LNCaP clone FGC (cell line): ENCODE measurements around the gene SLC4A8.
"Not testable (repeated sequence)": the region's sequence is repeated elsewhere in the genome, so short reads cannot be mapped to it uniquely, and the experiment has no call there.

Experiments
- DNase-seq: peaks from one replicate; pipeline ENCODE4 v3.0.0-alpha.2; 2011; ENCODE audit warnings: low read depth
- H3K4me3 ChIP-seq: 2 replicates; pipeline ENCODE4 v1.5.1; 2011; ENCODE audit warnings: mild to moderate bottlenecking, low read depth, low read length, control low read depth
- TF ChIP-seq, protein P1 (sequence below): IDR thresholded peaks from 2 replicates; pipeline ENCODE4 v1.5.1; 2012; ENCODE audit warnings: mild to moderate bottlenecking; ENCODE audit not compliant: control insufficient read depth, insufficient read depth; ENCODE audit errors: extremely low read depth

The SLC4A8 gene

GRCh38 chr12:51504851-51505250, 80.2 kb downstream of the SLC4A8 start:
- H3K4me3 ChIP-seq = no peak overlapping the region
- TF ChIP-seq, protein P1, sequence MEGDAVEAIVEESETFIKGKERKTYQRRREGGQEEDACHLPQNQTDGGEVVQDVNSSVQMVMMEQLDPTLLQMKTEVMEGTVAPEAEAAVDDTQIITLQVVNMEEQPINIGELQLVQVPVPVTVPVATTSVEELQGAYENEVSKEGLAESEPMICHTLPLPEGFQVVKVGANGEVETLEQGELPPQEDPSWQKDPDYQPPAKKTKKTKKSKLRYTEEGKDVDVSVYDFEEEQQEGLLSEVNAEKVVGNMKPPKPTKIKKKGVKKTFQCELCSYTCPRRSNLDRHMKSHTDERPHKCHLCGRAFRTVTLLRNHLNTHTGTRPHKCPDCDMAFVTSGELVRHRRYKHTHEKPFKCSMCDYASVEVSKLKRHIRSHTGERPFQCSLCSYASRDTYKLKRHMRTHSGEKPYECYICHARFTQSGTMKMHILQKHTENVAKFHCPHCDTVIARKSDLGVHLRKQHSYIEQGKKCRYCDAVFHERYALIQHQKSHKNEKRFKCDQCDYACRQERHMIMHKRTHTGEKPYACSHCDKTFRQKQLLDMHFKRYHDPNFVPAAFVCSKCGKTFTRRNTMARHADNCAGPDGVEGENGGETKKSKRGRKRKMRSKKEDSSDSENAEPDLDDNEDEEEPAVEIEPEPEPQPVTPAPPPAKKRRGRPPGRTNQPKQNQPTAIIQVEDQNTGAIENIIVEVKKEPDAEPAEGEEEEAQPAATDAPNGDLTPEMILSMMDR = no peak
- DNase-seq = no peak

- no peak for DNase-seq
- TF ChIP-seq, protein P1 = no peak
- H3K4me3 ChIP-seq = no peak overlapping the region
These were observed 80.9 kb downstream of the SLC4A8 start for GRCh38 chr12:51505360-51506105.

DNA sequence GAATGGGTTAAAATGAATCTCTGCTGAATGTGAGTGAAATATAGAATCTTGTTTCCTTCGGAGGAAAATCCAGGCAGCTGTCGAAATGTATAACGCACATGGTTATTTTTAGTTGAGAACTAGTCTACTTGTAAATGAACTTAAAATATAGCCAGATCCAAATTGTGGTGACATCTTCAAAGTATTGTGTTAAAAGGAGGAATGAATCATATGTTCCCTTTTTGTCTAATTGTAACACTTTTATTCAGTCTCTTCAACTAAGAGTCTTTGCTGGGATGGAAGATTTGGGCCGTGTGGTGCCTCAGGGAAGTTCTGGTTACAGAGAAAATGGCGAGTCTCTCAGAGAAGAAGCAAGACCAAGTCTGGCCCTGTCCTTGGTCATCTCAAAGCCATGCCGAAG, 82.5 kb downstream of the SLC4A8 start:
- H3K4me3 ChIP-seq = no peak overlapping the region
- no peak for DNase-seq
- TF ChIP-seq, protein P1 = no peak

DNA sequence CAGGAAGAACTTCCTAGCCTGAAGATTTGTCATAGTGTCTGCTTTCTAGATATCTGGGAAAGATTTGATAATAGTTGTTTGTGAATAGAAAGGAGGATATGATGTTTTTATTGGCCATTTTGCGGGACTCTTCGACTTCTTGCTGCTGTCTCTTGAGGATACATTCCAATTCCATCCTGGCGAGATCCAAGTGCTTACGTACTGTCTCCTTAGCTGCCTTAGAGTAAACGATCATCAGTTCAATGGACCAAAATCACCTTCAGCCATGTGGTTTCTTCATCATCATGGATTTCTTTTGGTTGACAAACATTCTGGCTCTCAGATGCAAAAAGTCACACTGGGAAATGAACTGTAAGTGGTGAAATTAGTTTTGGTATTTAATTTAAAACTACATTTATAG, 83.7 kb downstream of the SLC4A8 start:
- H3K4me3 ChIP-seq = no peak overlapping the region
- TF ChIP-seq, protein P1 = no peak

DNA sequence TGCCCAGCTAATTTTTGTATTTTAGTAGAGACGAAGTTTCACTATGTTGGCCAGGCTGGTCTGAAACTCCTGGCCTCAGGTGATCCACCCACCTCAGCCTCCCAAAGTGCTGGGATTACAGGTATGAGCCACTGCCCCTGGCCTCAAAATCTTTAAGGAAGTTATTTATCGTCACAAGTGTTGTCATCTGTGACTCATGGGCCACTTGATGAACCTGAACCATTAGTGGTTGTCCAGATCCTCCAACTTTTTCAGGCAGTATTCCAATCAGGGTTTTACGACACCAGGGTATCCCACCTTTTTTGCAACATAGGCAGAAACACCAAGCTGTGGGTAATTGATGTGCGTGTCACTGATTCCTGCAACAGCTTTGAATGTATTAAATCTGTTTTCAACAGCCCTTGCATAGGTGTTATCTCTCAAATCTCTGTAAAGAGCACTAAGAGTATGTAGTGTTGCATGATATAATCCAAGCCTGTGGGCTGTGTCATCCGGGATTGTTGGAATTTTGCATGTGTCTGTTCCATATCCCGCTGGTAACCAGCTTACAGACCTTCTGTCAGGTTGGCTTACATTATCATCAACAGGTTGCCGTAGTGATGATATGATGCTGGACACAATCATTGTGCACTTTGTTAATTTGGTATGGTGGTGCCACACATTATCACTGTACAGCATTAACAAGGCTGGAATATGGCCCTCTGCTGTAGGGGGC, 87.1 kb downstream of the SLC4A8 start:
- no peak overlapping the region for H3K4me3 ChIP-seq
- DNase-seq = no peak

More for the DNA sequence above, 83.7 kb downstream of the SLC4A8 start:
- DNase-seq = no peak

DNA sequence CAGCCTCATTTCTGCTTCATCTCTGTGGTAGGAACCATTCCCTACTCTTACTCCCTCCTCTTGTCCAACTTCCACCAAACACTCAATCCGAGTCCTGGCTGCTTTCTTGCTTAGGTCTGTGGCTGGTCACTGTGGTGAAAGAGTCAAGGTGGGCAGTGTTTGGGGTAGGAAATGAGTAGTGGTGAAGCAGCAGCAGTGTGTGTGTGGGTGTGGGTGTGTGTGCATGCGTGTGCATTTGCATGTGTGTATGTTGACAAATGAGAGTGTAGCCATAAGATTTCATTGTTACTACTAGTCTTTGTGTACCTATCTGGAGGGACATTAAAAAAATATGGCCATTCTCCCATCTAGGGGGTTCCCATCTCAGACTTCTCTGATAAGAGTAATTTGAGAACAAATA, 87.8 kb downstream of the SLC4A8 start:
- H3K4me3 ChIP-seq = no peak overlapping the region
- no peak for DNase-seq
- TF ChIP-seq, protein P1 = no peak

More for the DNA sequence above, 87.1 kb downstream of the SLC4A8 start:
- TF ChIP-seq, protein P1 = no peak

DNA sequence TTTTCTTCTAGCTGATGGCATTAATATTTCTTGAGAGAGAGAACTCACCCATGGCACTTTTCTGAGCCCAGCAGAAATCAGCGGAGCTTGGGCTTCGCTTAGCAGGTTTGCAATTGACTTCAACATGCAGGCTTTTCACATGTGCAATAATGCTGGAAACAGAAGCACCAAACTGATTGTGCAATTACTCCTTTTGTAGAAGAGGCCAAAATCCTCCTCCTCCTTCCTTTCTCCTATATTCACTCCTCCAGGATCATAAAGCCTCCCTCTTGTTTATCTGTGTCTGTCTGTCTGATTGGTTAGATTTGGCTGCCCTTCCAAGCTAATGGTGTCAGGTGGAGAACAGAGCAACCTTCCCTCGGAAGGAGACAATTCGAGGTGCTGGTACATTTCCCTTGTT, 90.4 kb downstream of the SLC4A8 start:
- not testable (repeated sequence) for DNase-seq, H3K4me3 ChIP-seq
